ENCODE measurements around the gene HOTAIR. TPM values are rescaled to one million over a fixed set of nuclear protein-coding genes. Genes with fewer than 3 reads are reported as not detected.
A peak's percentile ranks its signal among the peaks of the same experiment; 100 is the strongest.

Gene HOTAIR
- total RNA-seq, 3 donors from 2014 or later, result not detected

- no peak for ATAC-seq
- Histone ChIP-seq H3K4me1 (ENCODE audit: low read depth) (no peaks in the 10 kb centered on the region), H3K36me3 (ENCODE audit: low read depth) (no peaks in the 10 kb centered on the region), H3K9me3 (no peaks in the 10 kb centered on the region), H3K4me3 (no peak overlapping the region)
- DNase-seq, result no peak
- no peak for TF ChIP-seq CTCF (IDR thresholded peaks at IDR 0.05)
- intact Hi-C loops (cut with DNase I, micrococcal nuclease), result no loop called here
These were observed 57.7 kb downstream of the HOTAIR start for GRCh38 chr12:53916788-53917655.

Small RNA genes within 50 kb of the gene (microRNA-seq; reads per million reads assigned to microRNA genes)
- gene MIR196A2, result 747 reads per million, percentile 82 among the genes with 10 or more reads in this experiment

Other genes with a start within 250 kb of the HOTAIR start
- 100 to 1,000 TPM in 2 of 3 donors, 10 to 100 TPM in 1; 62.2 to 235 (median 119) TPM for gene CALCOCO1, start 247.5 kb downstream of the HOTAIR start, total RNA-seq
- gene CISTR, start 223.0 kb downstream of the HOTAIR start, total RNA-seq, result not detected
- gene HOXC13, start 36.1 kb downstream of the HOTAIR start, total RNA-seq, result not detected
- gene HOXC12, start 20.1 kb downstream of the HOTAIR start, total RNA-seq, result not detected
- not detected for gene HOXC11, start 1.8 kb downstream of the HOTAIR start, total RNA-seq
- gene HOXC10, start 10.2 kb upstream of the HOTAIR start, total RNA-seq, result not detected
- not detected for gene HOXC9, start 25.2 kb upstream of the HOTAIR start, total RNA-seq
- not detected for gene HOXC8, start 34.0 kb upstream of the HOTAIR start, total RNA-seq
- under 1 TPM in 2 of 3 donors, not detected in 1; 0.22 to 0.32 TPM for gene HOXC6, start 53.5 kb upstream of the HOTAIR start, total RNA-seq
- not detected for gene HOXC5, start 58.1 kb upstream of the HOTAIR start, total RNA-seq
- 1 to 10 TPM in 1 of 3 donors, not detected in 2; 2.3 TPM for gene HOXC4, start 78.9 kb upstream of the HOTAIR start, total RNA-seq
- 10 to 100 TPM; 26.2 to 39.4 (median 28.9) TPM for gene SMUG1, start 214.0 kb upstream of the HOTAIR start, total RNA-seq